ENCODE measurements around the gene EPS8L3. TPM values are rescaled to one million over a fixed set of nuclear protein-coding genes. Genes with fewer than 3 reads are reported as not detected.

The EPS8L3 gene
- total and polyA plus RNA-seq, 2 donors (not counting 3 experiments of a cell fraction or from before 2014, with no cell fraction given), result not detected

DNA sequence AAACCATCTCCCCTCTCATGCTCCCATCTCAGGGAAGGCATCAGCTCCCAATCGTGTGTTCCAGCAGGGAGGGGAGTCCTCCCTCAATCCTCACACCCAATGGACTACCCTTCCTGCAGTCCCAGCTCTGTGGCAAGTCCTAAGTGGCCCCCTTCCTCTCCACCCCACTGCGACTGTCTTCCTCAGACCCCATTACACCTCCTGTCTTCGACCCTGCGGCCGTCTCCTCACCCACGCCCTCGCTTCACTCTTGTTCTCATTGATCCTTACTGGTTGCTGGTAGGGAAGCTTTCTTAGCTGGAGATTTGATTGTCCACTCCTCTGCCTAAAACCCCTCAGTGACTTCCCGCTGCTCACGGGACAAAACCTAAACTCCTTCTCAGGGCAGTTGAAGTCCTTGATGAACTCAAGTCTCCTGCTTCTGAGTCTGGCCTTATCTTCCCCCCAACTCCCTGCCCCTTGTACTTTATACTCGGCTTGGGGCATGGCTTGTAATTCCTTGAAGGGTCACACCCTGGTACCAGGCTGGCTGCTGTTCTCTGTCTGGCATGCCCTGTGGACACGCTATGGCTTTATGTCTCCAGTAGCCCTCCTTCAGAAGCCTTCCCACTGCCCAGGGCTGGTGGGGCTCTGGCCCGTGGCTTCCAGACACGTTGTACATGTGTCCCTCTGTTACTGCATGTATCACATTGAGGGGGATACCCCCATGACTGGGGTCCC lies 2.3 kb upstream of the EPS8L3 start:
- Histone ChIP-seq H3K9ac (replicated peaks; ENCODE audit: extremely low read depth, insufficient read depth, low read length) (no peak overlapping the region), H3K79me2 (ENCODE audit: control insufficient read depth, insufficient read depth, low read length) (no peaks in the 10 kb centered on the region), H3K9me3 (replicated peaks; ENCODE audit: control insufficient read depth, insufficient read depth, low read length) (no peaks in the 10 kb centered on the region), H3K36me3 (ENCODE audit: control insufficient read depth in 2 of 2, extremely low read depth in 1 of 2, insufficient read depth in 2 of 2, low read length in 2 of 2) (no peaks in the 10 kb centered on the region), H3K4me1 (ENCODE audit: control insufficient read depth, extremely low read depth, insufficient read depth, low read length) (peaks cover 14% of the 10 kb centered on the region), H3K4me2 (ENCODE audit: insufficient read depth, low read length) (no peak overlapping the region), H4K20me1 (replicated peaks; ENCODE audit: control insufficient read depth, extremely low read depth, insufficient read depth, low read length) (no peaks in the 10 kb centered on the region), H3K9me1 (replicated peaks; ENCODE audit: control insufficient read depth, extremely low read depth, insufficient read depth, low read length) (no peaks in the 10 kb centered on the region), H3K4me3 (replicated peaks in 1 of 3; ENCODE audit: insufficient read depth in 1 of 3, low read depth in 1 of 3, low read length in 3 of 3) (no peak overlapping the region), H3K27ac (ENCODE audit: insufficient read depth, low read depth, low read length) (no peak overlapping the region), H2AFZ (ENCODE audit: low read depth, low read length) (no peak overlapping the region), H3K27me3 (ENCODE audit: control insufficient read depth in 2 of 2, insufficient read depth in 2 of 2, low read length in 2 of 2) (no peaks in the 10 kb centered on the region)
- BruUV-seq (replicated peaks), result no TSS peak
- no peak for TF ChIP-seq MAX (IDR thresholded peaks at IDR 0.05; ENCODE audit: insufficient read depth, insufficient read length)
- DNase-seq (ENCODE audit: low read depth, low spot score) (no peak), FAIRE-seq (no peak)
- intact Hi-C loops (cut with micrococcal nuclease), result loop anchor here (10.0 kb wide), 1 partner anchor 281 kb away; the partner anchor contains the start of gene ATXN7L2
- ChIA-PET CTCF (interaction anchor here (1.3 to 1.6 kb wide), 4 partner anchors 126 to 234 kb away, joined by 3 to 8 read pairs (median 6); partner anchors contain the start of gene AHCYL1), POLR2A (no interaction called here)
- dilution Hi-C loops (cut with MboI; ENCODE audit: extremely low pct_ligation_motif_present, low sequenced_read_pairs), result no loop called here

DNA sequence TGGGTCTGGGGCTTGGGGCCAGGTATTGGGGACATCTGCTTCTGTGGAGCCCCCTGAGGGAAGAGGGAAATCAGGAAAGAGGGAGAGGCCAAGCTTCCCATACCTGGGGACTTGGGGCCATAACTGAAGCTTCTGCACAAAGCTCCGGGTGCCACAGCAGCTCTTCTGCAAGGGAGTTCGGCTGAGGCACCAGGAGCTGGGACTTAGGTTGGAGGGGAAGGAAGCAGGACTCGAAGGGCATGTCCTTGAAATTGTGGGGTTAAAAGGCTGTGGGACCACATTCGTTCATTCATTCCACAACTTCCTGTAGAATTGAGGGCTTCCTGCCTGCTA lies 1.7 kb upstream of the EPS8L3 start:
- Histone ChIP-seq H3K79me2 (ENCODE audit: control insufficient read depth, insufficient read depth, low read length) (no peaks in the 10 kb centered on the region), H3K27ac (ENCODE audit: insufficient read depth, low read depth, low read length) (no peak overlapping the region), H3K4me1 (ENCODE audit: control insufficient read depth, extremely low read depth, insufficient read depth, low read length) (peaks cover 14% of the 10 kb centered on the region), H4K20me1 (replicated peaks; ENCODE audit: control insufficient read depth, extremely low read depth, insufficient read depth, low read length) (no peaks in the 10 kb centered on the region), H3K9me1 (replicated peaks; ENCODE audit: control insufficient read depth, extremely low read depth, insufficient read depth, low read length) (no peaks in the 10 kb centered on the region), H2AFZ (ENCODE audit: low read depth, low read length) (no peak overlapping the region), H3K36me3 (ENCODE audit: control insufficient read depth in 2 of 2, extremely low read depth in 1 of 2, insufficient read depth in 2 of 2, low read length in 2 of 2) (no peaks in the 10 kb centered on the region), H3K4me2 (ENCODE audit: insufficient read depth, low read length) (no peak overlapping the region), H3K9ac (replicated peaks; ENCODE audit: extremely low read depth, insufficient read depth, low read length) (no peak overlapping the region), H3K27me3 (ENCODE audit: control insufficient read depth in 2 of 2, insufficient read depth in 2 of 2, low read length in 2 of 2) (no peaks in the 10 kb centered on the region), H3K4me3 (replicated peaks in 1 of 3; ENCODE audit: insufficient read depth in 1 of 3, low read depth in 1 of 3, low read length in 3 of 3) (no peak overlapping the region), H3K9me3 (replicated peaks; ENCODE audit: control insufficient read depth, insufficient read depth, low read length) (no peaks in the 10 kb centered on the region)
- no TSS peak for BruUV-seq (replicated peaks)
- dilution Hi-C loops (cut with MboI; ENCODE audit: extremely low pct_ligation_motif_present, low sequenced_read_pairs) (no loop called here), intact Hi-C loops (cut with micrococcal nuclease) (loop anchor here (10.0 kb wide), 1 partner anchor 281 kb away; the partner anchor contains the start of gene ATXN7L2)
- no peak for FAIRE-seq
- TF ChIP-seq EZH2 (IDR thresholded peaks at IDR 0.05; ENCODE audit: borderline replicate concordance, low read depth, low read length, severe bottlenecking) (no peak), MAX (IDR thresholded peaks at IDR 0.05; ENCODE audit: insufficient read depth, insufficient read length) (no peak)
- ChIA-PET POLR2A (no interaction called here), CTCF (interaction anchor here (1.3 to 1.6 kb wide), 4 partner anchors 125 to 233 kb away, joined by 3 to 8 read pairs (median 6); partner anchors contain the start of gene AHCYL1)
- DNase-seq (ENCODE audit: low read depth, low spot score), result no peak

Measured in endothelial cell of umbilical vein (primary cell).